GM18519 (cell line): ENCODE results near the gene MAN1A1.
"Not testable (repeated sequence)": the region's sequence is repeated elsewhere in the genome, so short reads cannot be mapped to it uniquely, and the experiment has no call there.

Experiments
- ATAC-seq: cut with Tn5 transposase; IDR thresholded peaks from one replicate; pipeline ENCODE4 v1.9.1; 2021; ENCODE audit warnings: mild to moderate bottlenecking, moderate library complexity; ENCODE audit not compliant: unreplicated experiment, low FRiP score

Gene MAN1A1

GRCh38 chr6:119179062-119179461 lies 170.5 kb downstream of the MAN1A1 start:
- ATAC-seq, result no peak

- no peak for ATAC-seq
Observed at GRCh38 chr6:119176445-119176844, 173.1 kb downstream of the MAN1A1 start.

GRCh38 chr6:119174879-119175817 lies 174.4 kb downstream of the MAN1A1 start:
- ATAC-seq, result no peak

GRCh38 chr6:119174085-119174445 lies 175.5 kb downstream of the MAN1A1 start:
- ATAC-seq, result no peak

GRCh38 chr6:119173249-119174084 lies 176.1 kb downstream of the MAN1A1 start:
- no peak for ATAC-seq

GRCh38 chr6:119172824-119173223 lies 176.7 kb downstream of the MAN1A1 start:
- ATAC-seq, result no peak

- no peak for ATAC-seq
Observed at GRCh38 chr6:119171864-119172588, 177.5 kb downstream of the MAN1A1 start.

GRCh38 chr6:119171088-119171841 lies 178.3 kb downstream of the MAN1A1 start:
- peak; percentile 75 for ATAC-seq

- no peak for ATAC-seq
Observed at GRCh38 chr6:119170447-119171087, 179.0 kb downstream of the MAN1A1 start.

- ATAC-seq, result no peak
Observed at GRCh38 chr6:119170103-119170446, 179.5 kb downstream of the MAN1A1 start.

GRCh38 chr6:119169355-119169754 lies 180.2 kb downstream of the MAN1A1 start:
- not testable (repeated sequence) for ATAC-seq

GRCh38 chr6:119166024-119166784 lies 183.4 kb downstream of the MAN1A1 start:
- ATAC-seq, result no peak

GRCh38 chr6:119163006-119163405 lies 186.6 kb downstream of the MAN1A1 start:
- ATAC-seq, result no peak

- peak; percentile 71 for ATAC-seq
Observed at GRCh38 chr6:119162134-119162775, 187.3 kb downstream of the MAN1A1 start.

- ATAC-seq, result no peak
Observed at GRCh38 chr6:119161438-119161837, 188.1 kb downstream of the MAN1A1 start.

- ATAC-seq, result no peak
Observed at GRCh38 chr6:119160911-119161310, 188.7 kb downstream of the MAN1A1 start.

GRCh38 chr6:119158057-119158848 lies 191.3 kb downstream of the MAN1A1 start:
- no peak for ATAC-seq

- no peak for ATAC-seq
Observed at GRCh38 chr6:119157506-119157815, 192.1 kb downstream of the MAN1A1 start.
